SK-N-SH treated with all-trans-retinoic acid at 6 μM for 48 hours (cell line): ENCODE measurements around the gene ANKRD23.

Source experiments
- ATAC-seq: fragments of 200-7000 bp; cut with Tn5 transposase; 3 replicates; pipeline ENCODE4 v1.9.1; 2020; ENCODE audit warnings: mild to moderate bottlenecking, moderate library complexity
- ARNTL ChIP-seq: fragments of 450-650 bp; formaldehyde crosslinking; IDR thresholded peaks from 2 replicates; pipeline ENCODE4 v1.5.0; 2020; ENCODE audit warnings: low read depth, mild to moderate bottlenecking, moderate library complexity, borderline replicate concordance
- BACH2 ChIP-seq: fragments of 250-450 bp; sonication (Bioruptor Pico); IDR thresholded peaks from 2 replicates; pipeline ENCODE4 v1.9.0; 2021; ENCODE audit warnings: mild to moderate bottlenecking, borderline replicate concordance
- CREB5 ChIP-seq: fragments of 250-450 bp; sonication (Bioruptor Pico); IDR thresholded peaks from 2 replicates; pipeline ENCODE4 v1.5.1; 2020; ENCODE audit warnings: low read depth, mild to moderate bottlenecking, moderate library complexity
- CSDC2 ChIP-seq: fragments of 250-450 bp; sonication (Bioruptor Pico); IDR thresholded peaks from 2 replicates; pipeline ENCODE4 v1.5.0; 2020; ENCODE audit warnings: mild to moderate bottlenecking, moderate library complexity
- CSRNP3 ChIP-seq: fragments of 250-450 bp; sonication (Bioruptor Pico); IDR thresholded peaks from 2 replicates; pipeline ENCODE4 v1.5.1; 2021; ENCODE audit warnings: mild to moderate bottlenecking, moderate library complexity
- ESRRG ChIP-seq: fragments of 250-450 bp; sonication (Bioruptor Pico); IDR thresholded peaks from 2 replicates; pipeline ENCODE4 v1.6.1; 2021; ENCODE audit warnings: mild to moderate bottlenecking
- GLIS3 ChIP-seq: fragments of 250-450 bp; sonication (Bioruptor Pico); IDR thresholded peaks from 2 replicates; pipeline ENCODE4 v1.5.0; 2020; ENCODE audit warnings: mild to moderate bottlenecking, moderate library complexity
- ISL1 ChIP-seq: fragments of 250-450 bp; sonication (Bioruptor Pico); IDR thresholded peaks from 2 replicates; pipeline ENCODE4 v2.1.2; 2022; ENCODE audit warnings: mild to moderate bottlenecking, moderate library complexity
- POU6F1 ChIP-seq: fragments of 250-450 bp; sonication (Bioruptor Pico); IDR thresholded peaks from 2 replicates; pipeline ENCODE4 v1.8.0; 2021; ENCODE audit warnings: low read depth, mild to moderate bottlenecking, moderate library complexity, borderline replicate concordance
- PPARA ChIP-seq: fragments of 250-450 bp; sonication (Bioruptor Pico); IDR thresholded peaks from 2 replicates; pipeline ENCODE4 v1.5.0; 2020; ENCODE audit warnings: mild to moderate bottlenecking, borderline replicate concordance
- RARB ChIP-seq: fragments of 250-450 bp; sonication (Bioruptor Pico); IDR thresholded peaks from 2 replicates; pipeline ENCODE4 v1.8.0; 2021; ENCODE audit warnings: mild to moderate bottlenecking, moderate library complexity
- SNAI2 ChIP-seq: fragments of 250-450 bp; sonication (Bioruptor Pico); IDR thresholded peaks from 2 replicates; pipeline ENCODE4 v1.5.0; 2020; ENCODE audit warnings: mild to moderate bottlenecking, moderate library complexity
- TCF4 ChIP-seq: fragments of 250-450 bp; sonication (Bioruptor Pico); IDR thresholded peaks from 2 replicates; pipeline ENCODE4 v1.8.0; 2021; ENCODE audit warnings: mild to moderate bottlenecking, moderate library complexity, borderline replicate concordance
- TSHZ2 ChIP-seq: fragments of 250-450 bp; sonication (Bioruptor Pico); IDR thresholded peaks from 2 replicates; pipeline ENCODE4 v1.5.0; 2020; ENCODE audit warnings: mild to moderate bottlenecking, moderate library complexity
- ZC3H10 ChIP-seq: fragments of 250-450 bp; sonication (Bioruptor Pico); IDR thresholded peaks from 2 replicates; pipeline ENCODE4 v1.5.1; 2021; ENCODE audit warnings: mild to moderate bottlenecking, moderate library complexity
- ZNF70 ChIP-seq: fragments of 450-650 bp; formaldehyde crosslinking; IDR thresholded peaks from 2 replicates; pipeline ENCODE4 v1.5.0; 2020; ENCODE audit warnings: mild to moderate bottlenecking, moderate library complexity
- ZNF8 ChIP-seq: fragments of 450-650 bp; formaldehyde crosslinking; IDR thresholded peaks from 2 replicates; pipeline ENCODE4 v1.5.0; 2020; ENCODE audit warnings: mild to moderate bottlenecking, moderate library complexity

Gene ANKRD23

DNA sequence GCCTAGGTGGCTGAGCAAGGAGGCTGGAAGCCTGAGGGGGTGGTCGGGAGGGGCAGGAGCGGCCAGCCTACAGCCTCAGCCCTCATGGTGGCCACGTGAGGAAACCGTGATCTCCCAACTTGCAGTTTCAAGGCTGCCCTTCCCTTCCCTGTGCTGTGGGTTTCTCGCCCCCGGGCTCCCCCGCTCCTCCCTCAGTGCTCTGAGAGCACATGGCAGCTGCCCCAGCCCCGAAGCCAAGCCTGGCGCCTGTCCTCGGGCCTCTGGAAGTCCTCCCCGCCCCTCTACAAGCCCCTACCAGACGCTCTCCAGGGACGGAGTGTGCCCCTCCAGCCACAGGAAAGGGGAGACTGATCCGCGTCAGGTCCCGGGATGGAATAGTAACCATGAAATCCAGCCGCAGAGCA lies 586 bp upstream of the ANKRD23 start:
- no peak for ATAC-seq

GRCh38 chr2:96842600-96842999 lies 1.2 kb downstream of the ANKRD23 start:
- TF ChIP-seq CSRNP3 (CRISPR knock-in tag) (no peak), RARB (CRISPR knock-in tag) (no peak), ZC3H10 (CRISPR knock-in tag) (no peak), ESRRG (no peak), TCF4 (no peak), GLIS3 (CRISPR knock-in tag) (no peak), CSDC2 (no peak), PPARA (no peak), ZNF70 (no peak), ZNF8 (CRISPR knock-in tag) (no peak), ARNTL (CRISPR knock-in tag) (no peak), CREB5 (CRISPR knock-in tag) (no peak), TSHZ2 (no peak)
- no peak for ATAC-seq

More for the DNA sequence above, 586 bp upstream of the ANKRD23 start:
- no peak for TF ChIP-seq BACH2

GRCh38 chr2:96841701-96842495 lies 1.9 kb downstream of the ANKRD23 start:
- ATAC-seq = no peak; the same call in 2 of the 3 replicates
- TF ChIP-seq ZNF70 (no peak), SNAI2 (no peak), CREB5 (CRISPR knock-in tag) (no peak), POU6F1 (CRISPR knock-in tag) (no peak), TSHZ2 (no peak), BACH2 (no peak), ISL1 (CRISPR knock-in tag) (no peak), ZNF8 (CRISPR knock-in tag) (no peak), TCF4 (no peak)
- TF ChIP-seq, all 23 proteins: peak for 0
